GM06990 (cell line): ENCODE results near the gene RASSF3.

Source experiments
- DNase-seq: peaks from one replicate; pipeline ENCODE4 v3.0.0-alpha.2; 2011; ENCODE audit not compliant: insufficient read length; ENCODE audit errors: extremely low read depth
- H3K27me3 ChIP-seq: replicated peaks from 2 replicates; pipeline ENCODE4 v1.6.0; 2011; ENCODE audit warnings: low read length; ENCODE audit not compliant: control insufficient read depth, insufficient read depth
- H3K36me3 ChIP-seq: 2 replicates; pipeline ENCODE4 v1.5.1; 2011; ENCODE audit warnings: low read length; ENCODE audit not compliant: control insufficient read depth, insufficient read depth
- H3K4me3 ChIP-seq: replicated peaks from 2 replicates; pipeline ENCODE4 v1.5.1; 2011; ENCODE audit warnings: low read depth, mild to moderate bottlenecking, control low read depth, low read length
- TF ChIP-seq, protein P1 (sequence below): IDR thresholded peaks from 2 replicates; pipeline ENCODE4 v1.5.1; 2011; ENCODE audit warnings: low read length, control low read depth, mild to moderate bottlenecking, inconsistent platforms; ENCODE audit not compliant: insufficient read depth, poor library complexity, severe bottlenecking

The RASSF3 gene

GRCh38 chr12:64724201-64724745 is 114.0 kb downstream of the RASSF3 start:
- H3K36me3 ChIP-seq = peaks cover 4% of the 10 kb centered on the region
- DNase-seq = no peak
- no peak overlapping the region for H3K4me3 ChIP-seq
- TF ChIP-seq, protein P1, sequence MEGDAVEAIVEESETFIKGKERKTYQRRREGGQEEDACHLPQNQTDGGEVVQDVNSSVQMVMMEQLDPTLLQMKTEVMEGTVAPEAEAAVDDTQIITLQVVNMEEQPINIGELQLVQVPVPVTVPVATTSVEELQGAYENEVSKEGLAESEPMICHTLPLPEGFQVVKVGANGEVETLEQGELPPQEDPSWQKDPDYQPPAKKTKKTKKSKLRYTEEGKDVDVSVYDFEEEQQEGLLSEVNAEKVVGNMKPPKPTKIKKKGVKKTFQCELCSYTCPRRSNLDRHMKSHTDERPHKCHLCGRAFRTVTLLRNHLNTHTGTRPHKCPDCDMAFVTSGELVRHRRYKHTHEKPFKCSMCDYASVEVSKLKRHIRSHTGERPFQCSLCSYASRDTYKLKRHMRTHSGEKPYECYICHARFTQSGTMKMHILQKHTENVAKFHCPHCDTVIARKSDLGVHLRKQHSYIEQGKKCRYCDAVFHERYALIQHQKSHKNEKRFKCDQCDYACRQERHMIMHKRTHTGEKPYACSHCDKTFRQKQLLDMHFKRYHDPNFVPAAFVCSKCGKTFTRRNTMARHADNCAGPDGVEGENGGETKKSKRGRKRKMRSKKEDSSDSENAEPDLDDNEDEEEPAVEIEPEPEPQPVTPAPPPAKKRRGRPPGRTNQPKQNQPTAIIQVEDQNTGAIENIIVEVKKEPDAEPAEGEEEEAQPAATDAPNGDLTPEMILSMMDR = no peak
- no peaks in the 10 kb centered on the region for H3K27me3 ChIP-seq

GRCh38 chr12:64729909-64730587 is 119.8 kb downstream of the RASSF3 start:
- TF ChIP-seq, protein P1 = no peak
- Histone ChIP-seq H3K4me3 (no peak overlapping the region), H3K27me3 (no peaks in the 10 kb centered on the region), H3K36me3 (peaks cover 3% of the 10 kb centered on the region; the same call in 1 of the 2 replicates)
- DNase-seq = peak; percentile 14

GRCh38 chr12:64730588-64730969 is 120.3 kb downstream of the RASSF3 start:
- H3K4me3 ChIP-seq = no peak overlapping the region
- no peak for DNase-seq
- TF ChIP-seq, protein P1 = no peak
- H3K27me3 ChIP-seq = no peaks in the 10 kb centered on the region
- peaks cover 3% of the 10 kb centered on the region; the same call in 1 of the 2 replicates for H3K36me3 ChIP-seq

DNA sequence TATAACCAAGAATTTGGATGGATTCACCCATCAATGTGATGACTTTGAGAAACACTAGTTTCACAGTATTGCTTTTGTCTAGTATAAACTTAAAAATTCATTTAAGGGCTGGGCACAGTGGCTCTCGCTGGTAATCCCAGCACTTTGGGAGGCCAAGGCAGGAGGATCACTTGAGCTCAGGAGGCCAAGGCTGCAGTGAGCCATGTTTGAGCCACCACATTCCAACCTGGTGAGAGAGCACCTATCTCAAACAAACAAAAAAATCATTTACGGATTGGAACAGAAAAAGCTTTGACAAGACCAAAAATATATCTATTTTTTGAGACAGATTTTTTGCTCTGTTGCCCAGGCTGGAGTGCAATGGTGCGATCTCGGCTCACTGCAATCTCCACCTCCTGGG is 121.4 kb downstream of the RASSF3 start:
- Histone ChIP-seq H3K27me3 (no peaks in the 10 kb centered on the region), H3K4me3 (no peak overlapping the region), H3K36me3 (peaks cover 6% of the 10 kb centered on the region)
- TF ChIP-seq, protein P1 = no peak
- no peak for DNase-seq

DNA sequence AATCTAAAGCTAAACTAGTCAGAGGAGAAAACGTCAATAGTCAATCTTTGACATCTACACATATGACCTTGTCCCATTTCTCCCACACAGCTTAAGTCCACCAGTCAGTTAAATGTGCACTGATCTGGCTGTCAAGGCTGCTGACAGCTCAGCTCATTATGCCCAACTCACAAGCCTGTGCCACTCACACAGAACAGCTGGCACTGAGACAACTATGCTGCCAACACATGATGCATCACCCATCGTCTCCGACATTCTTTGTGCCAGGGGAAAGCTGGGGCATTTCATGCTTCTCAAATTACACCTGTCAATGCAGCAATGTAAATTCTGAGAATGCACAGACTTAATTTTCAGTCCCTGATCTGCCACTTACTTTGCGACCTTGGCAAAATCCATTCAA is 123.6 kb downstream of the RASSF3 start:
- DNase-seq = no peak
- Histone ChIP-seq H3K36me3 (peaks cover 6% of the 10 kb centered on the region), H3K27me3 (no peaks in the 10 kb centered on the region), H3K4me3 (no peak overlapping the region)
- TF ChIP-seq, protein P1 = no peak
